WTC11 (cell line): Measurements from ENCODE around the gene APOA1. TPM values are rescaled to one million over a fixed set of nuclear protein-coding genes. Genes with fewer than 3 reads are reported as not detected.

Source experiments
- ATAC-seq: fragments of 200-7000 bp; cut with Tn5 transposase; 2 replicates; pipeline ENCODE4 v1.10.0; 2021; ENCODE audit warnings: mild to moderate bottlenecking, moderate library complexity
- CTCF ChIA-PET: fragments of 300-600 bp; sonication (Branson Sonifier 250); formaldehyde crosslinking; loops from one replicate; lab custom pipeline; 2021; ENCODE audit warnings: antibody characterized with exemption; lab: Charles Lee
- POLR2A ChIA-PET: fragments of 350-600 bp; sonication (Branson Sonifier 250); formaldehyde crosslinking; loops from one replicate; lab custom pipeline; 2021; ENCODE audit warnings: antibody characterized with exemption; lab: Charles Lee
- DNase-seq: peaks from one replicate; pipeline ENCODE4 v3.0.0; 2021; ENCODE audit warnings: low spot score
- H3K27ac Mint-ChIP-seq: 2 replicates; pipeline ENCODE4 v1.8.0; 2021; ENCODE audit warnings: mixed read lengths
- H3K27me3 Mint-ChIP-seq: 2 replicates; pipeline ENCODE4 v1.8.0; 2021; ENCODE audit warnings: low read depth, mild to moderate bottlenecking, moderate library complexity, mixed read lengths
- H3K36me3 Mint-ChIP-seq: 2 replicates; pipeline ENCODE4 v1.8.0; 2021; ENCODE audit warnings: mixed read lengths
- H3K4me1 Mint-ChIP-seq: 2 replicates; pipeline ENCODE4 v1.8.0; 2022; ENCODE audit warnings: mixed read lengths
- H3K4me3 Mint-ChIP-seq: 2 replicates; pipeline ENCODE4 v1.8.0; 2021; ENCODE audit warnings: mild to moderate bottlenecking, moderate library complexity, mixed read lengths
- H3K9me3 Mint-ChIP-seq: 2 replicates; pipeline ENCODE4 v1.8.0; 2021; ENCODE audit warnings: mixed read lengths
- CDX4 ChIP-seq: fragments of 250-450 bp; sonication (Bioruptor Pico); IDR thresholded peaks from 2 replicates; pipeline ENCODE4 v1.9.0; 2021; ENCODE audit warnings: moderate library complexity, mild to moderate bottlenecking, inconsistent platforms, borderline replicate concordance
- FOXP4 ChIP-seq: sonication (generic); formaldehyde crosslinking; IDR thresholded peaks from 2 replicates; pipeline ENCODE4 v1.8.0; 2022; ENCODE audit warnings: mild to moderate bottlenecking, missing genetic modification reagents
- HMGXB4 ChIP-seq: sonication (generic); formaldehyde crosslinking; IDR thresholded peaks from 2 replicates; pipeline ENCODE4 v1.8.1; 2023; ENCODE audit warnings: mild to moderate bottlenecking, moderate library complexity, missing genetic modification reagents
- KAT7 ChIP-seq: sonication (generic); formaldehyde crosslinking; IDR thresholded peaks from 2 replicates; pipeline ENCODE4 v1.8.1; 2023; ENCODE audit warnings: missing genetic modification reagents, mild to moderate bottlenecking, borderline replicate concordance
- MAX ChIP-seq: sonication (generic); formaldehyde crosslinking; IDR thresholded peaks from 2 replicates; pipeline ENCODE4 v1.8.0; 2022; ENCODE audit warnings: mild to moderate bottlenecking, missing genetic modification reagents
- NFE2L1 ChIP-seq: sonication (generic); formaldehyde crosslinking; IDR thresholded peaks from 2 replicates; pipeline ENCODE4 v1.8.1; 2023; ENCODE audit warnings: missing genetic modification reagents
- PREB ChIP-seq: sonication (generic); formaldehyde crosslinking; IDR thresholded peaks from 2 replicates; pipeline ENCODE4 v1.8.1; 2022; ENCODE audit warnings: mild to moderate bottlenecking, missing genetic modification reagents, moderate library complexity, borderline replicate concordance
- RORB ChIP-seq: fragments of 250-450 bp; sonication (Bioruptor Pico); IDR thresholded peaks from 2 replicates; pipeline ENCODE4 v1.9.0; 2021; ENCODE audit warnings: mild to moderate bottlenecking
- SP1 ChIP-seq: sonication (generic); formaldehyde crosslinking; conservative IDR thresholded peaks from 2 replicates; pipeline ENCODE4 v1.8.1; 2022; ENCODE audit warnings: missing genetic modification reagents
- USF1 ChIP-seq: sonication (generic); formaldehyde crosslinking; IDR thresholded peaks from 2 replicates; pipeline ENCODE4 v1.8.0; 2022; ENCODE audit warnings: mild to moderate bottlenecking, missing genetic modification reagents
- ZNF219 ChIP-seq: sonication (generic); formaldehyde crosslinking; IDR thresholded peaks from 2 replicates; pipeline ENCODE4 v1.8.0; 2023; ENCODE audit warnings: missing genetic modification reagents, mild to moderate bottlenecking, borderline replicate concordance
- total RNA-seq: library from RNA; stranded (reverse); gene quantifications from 3 replicates; pipeline ENCODE4 v1.2.3, GENCODE V29; 2021
- TF ChIP-seq, protein P1 (sequence below): sonication (generic); formaldehyde crosslinking; IDR thresholded peaks from 2 replicates; pipeline ENCODE4 v1.8.1; 2023; ENCODE audit warnings: mild to moderate bottlenecking, missing genetic modification reagents, borderline replicate concordance

Gene APOA1
- total RNA-seq, 1 experiment from 2014 or later, result 2.1 TPM

DNA sequence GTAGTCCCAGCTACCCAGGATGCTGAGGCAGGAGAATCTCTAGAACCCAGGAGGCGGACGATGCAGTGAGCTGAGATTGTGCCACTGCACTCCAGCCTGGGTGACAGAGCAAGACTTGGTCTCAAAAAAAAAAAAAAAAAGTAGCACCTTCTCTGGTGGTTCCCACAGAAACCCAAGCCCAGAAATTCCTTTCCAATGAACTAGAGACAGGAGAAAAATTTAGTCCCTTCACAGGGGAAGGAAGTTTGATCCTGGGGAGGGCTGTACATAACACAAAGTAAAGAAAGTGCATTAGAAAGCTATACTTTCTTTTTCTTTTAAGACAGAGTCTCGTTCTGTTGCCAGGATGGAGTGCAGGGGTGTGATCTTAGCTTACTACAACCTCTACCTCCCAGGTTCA is 25.5 kb upstream of the APOA1 start:
- no peak overlapping the region for H3K27ac Mint-ChIP-seq
- no peak for ATAC-seq
- no peaks in the 10 kb centered on the region for H3K9me3 Mint-ChIP-seq
- peaks cover 46% of the 10 kb centered on the region for H3K36me3 Mint-ChIP-seq
- H3K4me1 Mint-ChIP-seq, result no peaks in the 10 kb centered on the region
- ChIA-PET CTCF (interaction anchor here (1.0 to 1.3 kb wide), 2 partner anchors 17 to 27 kb away, joined by 4 to 5 read pairs; no protein-coding TSS in a partner anchor), POLR2A (interaction anchor here (0.7 kb wide), 1 partner anchor 1967 kb away, joined by 5 read pairs; no protein-coding TSS in a partner anchor)
- DNase-seq, result no peak
- H3K27me3 Mint-ChIP-seq, result no peaks in the 10 kb centered on the region
- TF ChIP-seq PREB (CRISPR knock-in tag), result no peak
- no peak for TF ChIP-seq FOXP4
- no peak for TF ChIP-seq MAX (CRISPR knock-in tag)
- H3K4me3 Mint-ChIP-seq, result no peak overlapping the region

GRCh38 chr11:116862185-116862584 is 24.8 kb upstream of the APOA1 start:
- TF ChIP-seq FOXP4, result no peak
- no peak for TF ChIP-seq KAT7 (CRISPR knock-in tag)
- TF ChIP-seq USF1 (CRISPR knock-in tag), result no peak
- no peak for TF ChIP-seq HMGXB4 (CRISPR knock-in tag)
- TF ChIP-seq NFE2L1, result no peak
- TF ChIP-seq RORB (CRISPR knock-in tag), result no peak
- TF ChIP-seq ZNF219 (CRISPR knock-in tag), result no peak
- TF ChIP-seq CDX4 (CRISPR knock-in tag), result no peak
- TF ChIP-seq SP1 (CRISPR knock-in tag), result no peak
- TF ChIP-seq, protein P1, sequence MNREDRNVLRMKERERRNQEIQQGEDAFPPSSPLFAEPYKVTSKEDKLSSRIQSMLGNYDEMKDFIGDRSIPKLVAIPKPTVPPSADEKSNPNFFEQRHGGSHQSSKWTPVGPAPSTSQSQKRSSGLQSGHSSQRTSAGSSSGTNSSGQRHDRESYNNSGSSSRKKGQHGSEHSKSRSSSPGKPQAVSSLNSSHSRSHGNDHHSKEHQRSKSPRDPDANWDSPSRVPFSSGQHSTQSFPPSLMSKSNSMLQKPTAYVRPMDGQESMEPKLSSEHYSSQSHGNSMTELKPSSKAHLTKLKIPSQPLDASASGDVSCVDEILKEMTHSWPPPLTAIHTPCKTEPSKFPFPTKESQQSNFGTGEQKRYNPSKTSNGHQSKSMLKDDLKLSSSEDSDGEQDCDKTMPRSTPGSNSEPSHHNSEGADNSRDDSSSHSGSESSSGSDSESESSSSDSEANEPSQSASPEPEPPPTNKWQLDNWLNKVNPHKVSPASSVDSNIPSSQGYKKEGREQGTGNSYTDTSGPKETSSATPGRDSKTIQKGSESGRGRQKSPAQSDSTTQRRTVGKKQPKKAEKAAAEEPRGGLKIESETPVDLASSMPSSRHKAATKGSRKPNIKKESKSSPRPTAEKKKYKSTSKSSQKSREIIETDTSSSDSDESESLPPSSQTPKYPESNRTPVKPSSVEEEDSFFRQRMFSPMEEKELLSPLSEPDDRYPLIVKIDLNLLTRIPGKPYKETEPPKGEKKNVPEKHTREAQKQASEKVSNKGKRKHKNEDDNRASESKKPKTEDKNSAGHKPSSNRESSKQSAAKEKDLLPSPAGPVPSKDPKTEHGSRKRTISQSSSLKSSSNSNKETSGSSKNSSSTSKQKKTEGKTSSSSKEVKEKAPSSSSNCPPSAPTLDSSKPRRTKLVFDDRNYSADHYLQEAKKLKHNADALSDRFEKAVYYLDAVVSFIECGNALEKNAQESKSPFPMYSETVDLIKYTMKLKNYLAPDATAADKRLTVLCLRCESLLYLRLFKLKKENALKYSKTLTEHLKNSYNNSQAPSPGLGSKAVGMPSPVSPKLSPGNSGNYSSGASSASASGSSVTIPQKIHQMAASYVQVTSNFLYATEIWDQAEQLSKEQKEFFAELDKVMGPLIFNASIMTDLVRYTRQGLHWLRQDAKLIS, result no peak
- TF ChIP-seq, all 79 proteins: peak for 0
- H3K9me3 Mint-ChIP-seq, result no peaks in the 10 kb centered on the region
- CTCF ChIA-PET, result no interaction called here
- no peak for ATAC-seq
- H3K4me3 Mint-ChIP-seq, result no peak overlapping the region
- no peaks in the 10 kb centered on the region for H3K27me3 Mint-ChIP-seq
- no peak for DNase-seq
- H3K27ac Mint-ChIP-seq, result no peak overlapping the region
- H3K4me1 Mint-ChIP-seq, result no peaks in the 10 kb centered on the region
- H3K36me3 Mint-ChIP-seq, result peaks cover 44% of the 10 kb centered on the region
- POLR2A ChIA-PET, result no interaction called here
